ENCODE data around the gene TRIM41. TPM values are rescaled to one million over a fixed set of nuclear protein-coding genes. Genes with fewer than 3 reads are reported as not detected.

The TRIM41 gene
- total and polyA plus RNA-seq, 9 of the 15 experiments (the other 6 are each of a cell fraction or from before 2014, with no cell fraction given), result 1.8 to 47.6 (median 20.9) TPM

- no peak for TF ChIP-seq PCBP2 (IDR thresholded peaks at IDR 0.05; ENCODE audit: low read depth, low read length, poor library complexity, severe bottlenecking)
- TF ChIP-seq POLR2H (tag; IDR thresholded peaks at IDR 0.05; ENCODE audit: low read depth), result no peak
- TF ChIP-seq GTF2B (IDR thresholded peaks at IDR 0.05; ENCODE audit: extremely low read depth, insufficient read length), result no peak
- TF ChIP-seq FOXO4 (CRISPR knock-in tag; IDR thresholded peaks at IDR 0.05), result no peak
- TF ChIP-seq, protein P1, sequence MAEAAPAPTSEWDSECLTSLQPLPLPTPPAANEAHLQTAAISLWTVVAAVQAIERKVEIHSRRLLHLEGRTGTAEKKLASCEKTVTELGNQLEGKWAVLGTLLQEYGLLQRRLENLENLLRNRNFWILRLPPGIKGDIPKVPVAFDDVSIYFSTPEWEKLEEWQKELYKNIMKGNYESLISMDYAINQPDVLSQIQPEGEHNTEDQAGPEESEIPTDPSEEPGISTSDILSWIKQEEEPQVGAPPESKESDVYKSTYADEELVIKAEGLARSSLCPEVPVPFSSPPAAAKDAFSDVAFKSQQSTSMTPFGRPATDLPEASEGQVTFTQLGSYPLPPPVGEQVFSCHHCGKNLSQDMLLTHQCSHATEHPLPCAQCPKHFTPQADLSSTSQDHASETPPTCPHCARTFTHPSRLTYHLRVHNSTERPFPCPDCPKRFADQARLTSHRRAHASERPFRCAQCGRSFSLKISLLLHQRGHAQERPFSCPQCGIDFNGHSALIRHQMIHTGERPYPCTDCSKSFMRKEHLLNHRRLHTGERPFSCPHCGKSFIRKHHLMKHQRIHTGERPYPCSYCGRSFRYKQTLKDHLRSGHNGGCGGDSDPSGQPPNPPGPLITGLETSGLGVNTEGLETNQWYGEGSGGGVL (CRISPR knock-in tag; IDR thresholded peaks at IDR 0.05), result no peak
- TF ChIP-seq RBM22 (IDR thresholded peaks at IDR 0.05; ENCODE audit: low read depth, low read length, poor library complexity, severe bottlenecking), result no peak
- no peak for TF ChIP-seq ZNF282 (CRISPR knock-in tag; IDR thresholded peaks at IDR 0.05)
- TF ChIP-seq SOX6 (IDR thresholded peaks at IDR 0.05), result no peak
- TF ChIP-seq IFI16 (CRISPR knock-in tag; IDR thresholded peaks at IDR 0.05), result no peak
- peak; percentile 85; the same call in 1 of the 2 replicates for TF ChIP-seq ZBTB43 (CRISPR knock-in tag; IDR thresholded peaks at IDR 0.05)
- TF ChIP-seq, protein P2, sequence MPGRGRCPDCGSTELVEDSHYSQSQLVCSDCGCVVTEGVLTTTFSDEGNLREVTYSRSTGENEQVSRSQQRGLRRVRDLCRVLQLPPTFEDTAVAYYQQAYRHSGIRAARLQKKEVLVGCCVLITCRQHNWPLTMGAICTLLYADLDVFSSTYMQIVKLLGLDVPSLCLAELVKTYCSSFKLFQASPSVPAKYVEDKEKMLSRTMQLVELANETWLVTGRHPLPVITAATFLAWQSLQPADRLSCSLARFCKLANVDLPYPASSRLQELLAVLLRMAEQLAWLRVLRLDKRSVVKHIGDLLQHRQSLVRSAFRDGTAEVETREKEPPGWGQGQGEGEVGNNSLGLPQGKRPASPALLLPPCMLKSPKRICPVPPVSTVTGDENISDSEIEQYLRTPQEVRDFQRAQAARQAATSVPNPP (IDR thresholded peaks at IDR 0.05; ENCODE audit: borderline replicate concordance, insufficient read depth, insufficient read length), result no peak
- TF ChIP-seq, protein P3, sequence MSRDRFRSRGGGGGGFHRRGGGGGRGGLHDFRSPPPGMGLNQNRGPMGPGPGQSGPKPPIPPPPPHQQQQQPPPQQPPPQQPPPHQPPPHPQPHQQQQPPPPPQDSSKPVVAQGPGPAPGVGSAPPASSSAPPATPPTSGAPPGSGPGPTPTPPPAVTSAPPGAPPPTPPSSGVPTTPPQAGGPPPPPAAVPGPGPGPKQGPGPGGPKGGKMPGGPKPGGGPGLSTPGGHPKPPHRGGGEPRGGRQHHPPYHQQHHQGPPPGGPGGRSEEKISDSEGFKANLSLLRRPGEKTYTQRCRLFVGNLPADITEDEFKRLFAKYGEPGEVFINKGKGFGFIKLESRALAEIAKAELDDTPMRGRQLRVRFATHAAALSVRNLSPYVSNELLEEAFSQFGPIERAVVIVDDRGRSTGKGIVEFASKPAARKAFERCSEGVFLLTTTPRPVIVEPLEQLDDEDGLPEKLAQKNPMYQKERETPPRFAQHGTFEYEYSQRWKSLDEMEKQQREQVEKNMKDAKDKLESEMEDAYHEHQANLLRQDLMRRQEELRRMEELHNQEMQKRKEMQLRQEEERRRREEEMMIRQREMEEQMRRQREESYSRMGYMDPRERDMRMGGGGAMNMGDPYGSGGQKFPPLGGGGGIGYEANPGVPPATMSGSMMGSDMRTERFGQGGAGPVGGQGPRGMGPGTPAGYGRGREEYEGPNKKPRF (IDR thresholded peaks at IDR 0.05; ENCODE audit: low read depth, low read length), result no peak
- 0 out of 2 replicates have a peak, but pooled peaks have one; percentile 6 for TF ChIP-seq CTBP1 (IDR thresholded peaks at IDR 0.05; ENCODE audit: borderline replicate concordance)
- TF ChIP-seq SRF (CRISPR knock-in tag; IDR thresholded peaks at IDR 0.05), result no peak
- TF ChIP-seq HDAC1 (IDR thresholded peaks at IDR 0.05), result peak in 1 of 2 experiments; percentile 8; a peak in 2 of 4 replicates
- TF ChIP-seq, protein P4, sequence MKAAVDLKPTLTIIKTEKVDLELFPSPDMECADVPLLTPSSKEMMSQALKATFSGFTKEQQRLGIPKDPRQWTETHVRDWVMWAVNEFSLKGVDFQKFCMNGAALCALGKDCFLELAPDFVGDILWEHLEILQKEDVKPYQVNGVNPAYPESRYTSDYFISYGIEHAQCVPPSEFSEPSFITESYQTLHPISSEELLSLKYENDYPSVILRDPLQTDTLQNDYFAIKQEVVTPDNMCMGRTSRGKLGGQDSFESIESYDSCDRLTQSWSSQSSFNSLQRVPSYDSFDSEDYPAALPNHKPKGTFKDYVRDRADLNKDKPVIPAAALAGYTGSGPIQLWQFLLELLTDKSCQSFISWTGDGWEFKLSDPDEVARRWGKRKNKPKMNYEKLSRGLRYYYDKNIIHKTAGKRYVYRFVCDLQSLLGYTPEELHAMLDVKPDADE (conservative IDR thresholded peaks at IDR 0.05; ENCODE audit: control insufficient read depth, low read depth, low read length), result no peak
These were observed 5.3 kb upstream of the TRIM41 start (continued) for GRCh38 chr5:181217803-181218062.

Data from K562 (cell line).